Natural killer cell (primary cell): ENCODE measurements around the gene RASSF7. TPM values are rescaled to one million over a fixed set of nuclear protein-coding genes. Genes with fewer than 3 reads are reported as not detected.

ENCODE experiments used
- ATAC-seq, 3 donors: fragments of 150-1000 bp in 2 of 3; fragments of 200-7000 bp in 1 of 3; cut with Tn5 transposase; 1 replicate in 1 of 3; 2 replicates in 2 of 3; pipeline ENCODE4 v1.10.0; 2021; ENCODE audit warnings: mild to moderate bottlenecking in 2 of 3, moderate library complexity in 2 of 3
- DNase-seq, 2 donors: peaks; one replicate each; pipeline versions ENCODE4 v3.0.0 to v3.0.0-alpha.2; 2013 to 2021; ENCODE audit warnings: mixed read lengths in 1 of 2
- H3K27ac ChIP-seq: one replicate; pipeline ENCODE4 v1.5.1; 2013; ENCODE audit warnings: mild to moderate bottlenecking, low read length
- H3K27me3 ChIP-seq: one replicate; pipeline ENCODE4 v1.6.1; 2013; ENCODE audit warnings: low read length; ENCODE audit not compliant: control insufficient read depth, insufficient read depth
- H3K36me3 ChIP-seq: one replicate; pipeline ENCODE4 v1.6.1; 2013; ENCODE audit warnings: low read length; ENCODE audit not compliant: control insufficient read depth, insufficient read depth
- H3K4me1 ChIP-seq: one replicate; pipeline ENCODE4 v1.6.1; 2013; ENCODE audit warnings: low read length; ENCODE audit not compliant: control insufficient read depth, insufficient read depth
- H3K4me3 ChIP-seq: one replicate; pipeline ENCODE4 v1.5.1; 2013; ENCODE audit warnings: low read length
- H3K9me3 ChIP-seq: one replicate; pipeline ENCODE4 v1.6.1; 2013; ENCODE audit warnings: low read length; ENCODE audit not compliant: control insufficient read depth, insufficient read depth
- H3K27ac Mint-ChIP-seq, 2 donors: one replicate each; pipeline ENCODE4 v1.8.0; 2022; ENCODE audit warnings: mild to moderate bottlenecking in 2 of 2, mixed read lengths in 2 of 2, moderate library complexity in 1 of 2
- H3K27me3 Mint-ChIP-seq, 2 donors: one replicate each; pipeline ENCODE4 v1.8.0; 2022; ENCODE audit warnings: low read depth in 2 of 2, mixed read lengths in 2 of 2
- H3K36me3 Mint-ChIP-seq: one replicate; pipeline ENCODE4 v1.8.0; 2022; ENCODE audit warnings: mixed read lengths
- H3K4me1 Mint-ChIP-seq, 2 donors: one replicate each; pipeline ENCODE4 v1.8.0; 2022; ENCODE audit warnings: mixed read lengths in 2 of 2
- H3K4me3 Mint-ChIP-seq: one replicate; pipeline ENCODE4 v1.8.0; 2022; ENCODE audit warnings: mild to moderate bottlenecking, moderate library complexity, mixed read lengths
- H3K9me3 Mint-ChIP-seq, 2 donors: one replicate each; pipeline ENCODE4 v1.8.0; 2022; ENCODE audit warnings: mixed read lengths in 2 of 2
- WGBS: methylation state at CpG from one replicate; pipeline ENCODE4 v1.1.7; 2013; ENCODE audit warnings: missing lambda C conversion rate; ENCODE audit not compliant: insufficient coverage; 5-methylcytosine and 5-hydroxymethylcytosine counted together
- intact Hi-C: fragments of 100-400 bp; cut with micrococcal nuclease; formaldehyde crosslinking; loops from one replicate; pipeline ENCODE4 v1.14.2; 2022
- total RNA-seq, 4 donors: library from RNA; stranded (reverse); fragments of 120-200 nt in 1 of 4; gene quantifications; one replicate each; pipeline versions ENCODE4 v1.2.3 to v1.2.4, GENCODE V29; 2013 to 2022
- TF ChIP-seq, protein P1 (sequence below): fragments of 200-600 bp; IDR thresholded peaks from one replicate; pipeline ENCODE4 v1.8.0; 2022; ENCODE audit warnings: antibody characterized with exemption

The RASSF7 gene
- total RNA-seq, 3 donors from 2014 or later (not counting 1 experiment from before 2014, with no cell fraction given), result 19.0 to 21.7 (median 20.0) TPM

- H3K27me3 Mint-ChIP-seq, result no peaks in the 10 kb centered on the region
- no peaks in the 10 kb centered on the region for H3K36me3 Mint-ChIP-seq
- TF ChIP-seq, protein P1, sequence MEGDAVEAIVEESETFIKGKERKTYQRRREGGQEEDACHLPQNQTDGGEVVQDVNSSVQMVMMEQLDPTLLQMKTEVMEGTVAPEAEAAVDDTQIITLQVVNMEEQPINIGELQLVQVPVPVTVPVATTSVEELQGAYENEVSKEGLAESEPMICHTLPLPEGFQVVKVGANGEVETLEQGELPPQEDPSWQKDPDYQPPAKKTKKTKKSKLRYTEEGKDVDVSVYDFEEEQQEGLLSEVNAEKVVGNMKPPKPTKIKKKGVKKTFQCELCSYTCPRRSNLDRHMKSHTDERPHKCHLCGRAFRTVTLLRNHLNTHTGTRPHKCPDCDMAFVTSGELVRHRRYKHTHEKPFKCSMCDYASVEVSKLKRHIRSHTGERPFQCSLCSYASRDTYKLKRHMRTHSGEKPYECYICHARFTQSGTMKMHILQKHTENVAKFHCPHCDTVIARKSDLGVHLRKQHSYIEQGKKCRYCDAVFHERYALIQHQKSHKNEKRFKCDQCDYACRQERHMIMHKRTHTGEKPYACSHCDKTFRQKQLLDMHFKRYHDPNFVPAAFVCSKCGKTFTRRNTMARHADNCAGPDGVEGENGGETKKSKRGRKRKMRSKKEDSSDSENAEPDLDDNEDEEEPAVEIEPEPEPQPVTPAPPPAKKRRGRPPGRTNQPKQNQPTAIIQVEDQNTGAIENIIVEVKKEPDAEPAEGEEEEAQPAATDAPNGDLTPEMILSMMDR, result no peak
- Histone ChIP-seq H3K4me3 (no peak overlapping the region), H3K4me1 (peaks cover 13% of the 10 kb centered on the region), H3K9me3 (no peaks in the 10 kb centered on the region), H3K36me3 (peaks cover 11% of the 10 kb centered on the region), H3K27ac (no peak overlapping the region), H3K27me3 (no peaks in the 10 kb centered on the region)
- 96% methylated on average over 22 of the region's 28 CpGs for WGBS
- intact Hi-C loops, result no loop called here
- H3K9me3 Mint-ChIP-seq, result no peaks in the 10 kb centered on the region
- H3K4me1 Mint-ChIP-seq, result peaks cover 0 to 10% of the 10 kb centered on the region in 2 donors
- no peak overlapping the region for H3K27ac Mint-ChIP-seq
- no peak overlapping the region for H3K4me3 Mint-ChIP-seq
- no peak for ATAC-seq
- DNase-seq, result no peak
These were observed 29.6 kb upstream of the RASSF7 start for GRCh38 chr11:530960-531831.

- intact Hi-C loops, result no loop called here
- no peaks in the 10 kb centered on the region for H3K36me3 Mint-ChIP-seq
- ATAC-seq, result no peak
- Histone ChIP-seq H3K9me3 (no peaks in the 10 kb centered on the region), H3K36me3 (peaks cover 11% of the 10 kb centered on the region), H3K27ac (no peak overlapping the region), H3K4me3 (no peak overlapping the region), H3K4me1 (peaks cover 21% of the 10 kb centered on the region), H3K27me3 (no peaks in the 10 kb centered on the region)
- H3K27me3 Mint-ChIP-seq, result no peaks in the 10 kb centered on the region
- no peaks in the 10 kb centered on the region for H3K9me3 Mint-ChIP-seq
- peak overlapping the region; percentile 53 for H3K4me3 Mint-ChIP-seq
- WGBS, result 92% methylated on average over 18 of the region's 18 CpGs
- TF ChIP-seq, protein P1, result no peak
- peaks cover 0 to 13% of the 10 kb centered on the region in 2 donors for H3K4me1 Mint-ChIP-seq
- H3K27ac Mint-ChIP-seq, result no peak overlapping the region
- no peak for DNase-seq
These were observed 28.7 kb upstream of the RASSF7 start for GRCh38 chr11:531919-532526.

DNA sequence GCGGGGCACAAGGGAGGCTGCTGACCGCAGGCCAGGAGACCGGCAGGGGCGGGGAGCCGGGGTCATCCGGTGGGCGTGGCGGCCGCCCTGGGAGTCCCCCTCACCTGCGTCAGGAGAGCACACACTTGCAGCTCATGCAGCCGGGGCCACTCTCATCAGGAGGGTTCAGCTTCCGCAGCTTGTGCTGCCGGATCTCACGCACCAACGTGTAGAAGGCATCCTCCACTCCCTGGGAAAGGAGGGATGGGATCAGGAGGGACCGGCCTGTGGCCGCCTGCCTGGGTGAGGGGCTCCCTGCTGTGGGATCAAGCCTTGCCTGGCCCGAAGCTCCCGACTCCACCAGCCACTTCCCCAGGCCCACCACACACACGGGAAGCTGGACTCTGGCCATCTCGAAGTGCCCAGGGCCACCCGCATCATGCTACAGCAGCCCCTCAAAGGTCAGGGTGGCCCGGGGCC lies 28.2 kb upstream of the RASSF7 start:
- TF ChIP-seq, protein P1, result no peak
- WGBS, result 95% methylated on average over 23 of the region's 23 CpGs
- Mint-ChIP-seq H3K4me3 (no peak overlapping the region), H3K27ac (no peak overlapping the region), H3K9me3 (no peaks in the 10 kb centered on the region), H3K27me3 (no peaks in the 10 kb centered on the region), H3K4me1 (peaks cover 0 to 18% of the 10 kb centered on the region in 2 donors), H3K36me3 (no peaks in the 10 kb centered on the region)
- peaks cover 11% of the 10 kb centered on the region for H3K36me3 ChIP-seq
- H3K27ac ChIP-seq, result no peak overlapping the region
- no peaks in the 10 kb centered on the region for H3K27me3 ChIP-seq
- H3K4me3 ChIP-seq, result no peak overlapping the region
- intact Hi-C loops, result no loop called here
- ATAC-seq (no peak), DNase-seq (no peak)
- H3K4me1 ChIP-seq, result peaks cover 26% of the 10 kb centered on the region
- no peaks in the 10 kb centered on the region for H3K9me3 ChIP-seq
